Osteoblast (primary cell): ENCODE results near the gene WLS. TPM values are rescaled to one million over a fixed set of nuclear protein-coding genes. Genes with fewer than 3 reads are reported as not detected.

Experiments used
- DNase-seq: peaks from one replicate; pipeline ENCODE4 v3.0.0; 2011; ENCODE audit warnings: low spot score, mixed read lengths; ENCODE audit not compliant: insufficient read length; ENCODE audit errors: missing footprints
- H2AFZ ChIP-seq: 2 replicates; pipeline ENCODE4 v1.6.0; 2011; ENCODE audit warnings: mild to moderate bottlenecking, low read length
- H3K27ac ChIP-seq: 2 replicates; pipeline ENCODE4 v1.5.1; 2011; ENCODE audit warnings: mild to moderate bottlenecking, low read depth, low read length, moderate library complexity
- H3K27me3 ChIP-seq: 2 replicates; pipeline ENCODE4 v1.6.0; 2012; ENCODE audit warnings: mild to moderate bottlenecking, control low read depth, inconsistent platforms, low read length, moderate library complexity; ENCODE audit not compliant: insufficient read depth
- H3K36me3 ChIP-seq: 2 replicates; pipeline ENCODE4 v1.5.1; 2011; ENCODE audit warnings: mild to moderate bottlenecking, low read length, control low read depth, moderate library complexity; ENCODE audit not compliant: insufficient read depth
- H3K4me1 ChIP-seq: 2 replicates; pipeline ENCODE4 v1.5.1; 2011; ENCODE audit warnings: mild to moderate bottlenecking, low read length, control low read depth, moderate library complexity; ENCODE audit not compliant: insufficient read depth
- H3K4me2 ChIP-seq: 2 replicates; pipeline ENCODE4 v1.6.0; 2011; ENCODE audit warnings: mild to moderate bottlenecking, low read length; ENCODE audit not compliant: insufficient read depth
- H3K4me3 ChIP-seq: fragments of 200-600 bp; sonication (generic); 3 replicates; pipeline ENCODE4 v1.5.1; 2012; ENCODE audit warnings: mild to moderate bottlenecking, low read length, inconsistent platforms; ENCODE audit not compliant: insufficient read depth
- H3K79me2 ChIP-seq: 2 replicates; pipeline ENCODE4 v1.6.0; 2012; ENCODE audit warnings: mild to moderate bottlenecking, low read length, control low read depth, inconsistent platforms; ENCODE audit not compliant: insufficient read depth
- H3K9me3 ChIP-seq: 2 replicates; pipeline ENCODE4 v1.5.1; 2011; ENCODE audit warnings: low read depth, low read length, control low read depth
- H4K20me1 ChIP-seq: 2 replicates; pipeline ENCODE4 v1.6.0; 2012; ENCODE audit warnings: mild to moderate bottlenecking, low read length, control low read depth; ENCODE audit not compliant: insufficient read depth
- CTCF ChIP-seq: IDR thresholded peaks from 2 replicates; pipeline ENCODE4 v1.5.1; 2011; ENCODE audit warnings: mild to moderate bottlenecking, low read depth, low read length, moderate library complexity; ENCODE audit errors: extremely low read depth
- total RNA-seq: library from RNA; depleted of rRNA; stranded (reverse); fragments of >200 nt; gene quantifications from 2 replicates; pipeline ENCODE4 v1.2.3, GENCODE V29; 2012

The WLS gene
- total RNA-seq, 1 donor: 54.3 TPM

- no peak for TF ChIP-seq CTCF
- Histone ChIP-seq H3K9me3 (no peaks in the 10 kb centered on the region), H3K4me1 (peaks cover 41% of the 10 kb centered on the region), H3K27me3 (no peaks in the 10 kb centered on the region), H3K27ac (peak overlapping the region; percentile 79), H3K36me3 (peaks cover 2% of the 10 kb centered on the region), H3K4me2 (peak overlapping the region; percentile 54), H2AFZ (peak overlapping the region; percentile 14), H3K79me2 (peaks cover 48% of the 10 kb centered on the region), H3K4me3 (no peak overlapping the region), H4K20me1 (no peaks in the 10 kb centered on the region)
- no peak for DNase-seq
Observed at GRCh38 chr1:68196676-68197075, 35.6 kb downstream of the WLS start.

- Histone ChIP-seq H3K4me1 (peaks cover 22% of the 10 kb centered on the region), H3K4me3 (no peak overlapping the region), H3K79me2 (peaks cover 16% of the 10 kb centered on the region), H3K36me3 (peaks cover 15% of the 10 kb centered on the region), H4K20me1 (no peaks in the 10 kb centered on the region), H3K4me2 (no peak overlapping the region), H2AFZ (no peak overlapping the region), H3K27ac (no peak overlapping the region), H3K9me3 (no peaks in the 10 kb centered on the region), H3K27me3 (no peaks in the 10 kb centered on the region)
- no peak for TF ChIP-seq CTCF
- DNase-seq: no peak
Observed at GRCh38 chr1:68191717-68192116, 40.6 kb downstream of the WLS start.

- Histone ChIP-seq H3K36me3 (peaks cover 18% of the 10 kb centered on the region), H3K9me3 (no peaks in the 10 kb centered on the region), H3K4me1 (peaks cover 20% of the 10 kb centered on the region), H3K4me2 (peak overlapping the region; percentile 59), H3K27ac (peak overlapping the region; percentile 75), H2AFZ (no peak overlapping the region), H4K20me1 (no peaks in the 10 kb centered on the region), H3K27me3 (no peaks in the 10 kb centered on the region), H3K79me2 (peaks cover 3% of the 10 kb centered on the region), H3K4me3 (no peak overlapping the region)
- no peak for DNase-seq
- TF ChIP-seq CTCF: no peak
Observed at GRCh38 chr1:68188644-68189340, 43.5 kb downstream of the WLS start.

GRCh38 chr1:68188060-68188538, 44.2 kb downstream of the WLS start:
- no peaks in the 10 kb centered on the region for H4K20me1 ChIP-seq
- no peak overlapping the region for H3K4me3 ChIP-seq
- TF ChIP-seq CTCF: no peak
- DNase-seq: no peak
- H3K27me3 ChIP-seq: no peaks in the 10 kb centered on the region
- H2AFZ ChIP-seq: no peak overlapping the region
- H3K36me3 ChIP-seq: peaks cover 18% of the 10 kb centered on the region
- H3K27ac ChIP-seq: peak overlapping the region; percentile 75
- peak overlapping the region; percentile 59 for H3K4me2 ChIP-seq
- H3K9me3 ChIP-seq: no peaks in the 10 kb centered on the region
- peaks cover 2% of the 10 kb centered on the region for H3K79me2 ChIP-seq
- peaks cover 20% of the 10 kb centered on the region for H3K4me1 ChIP-seq
